Suprapubic skin (tissue), 4 donors: Measurements from ENCODE around the gene NCKAP5.

Experiments used
- EP300 ChIP-seq: sonication (generic); formaldehyde crosslinking; IDR thresholded peaks from one replicate; pipeline ENCODE4 v1.6.1; 2017; ENCODE audit warnings: antibody characterized with exemption
- POLR2A ChIP-seq, 2 donors: fragments of 450-650 bp; IDR thresholded peaks; one replicate each; pipeline ENCODE4 v1.6.1; 2017; ENCODE audit warnings: antibody characterized with exemption in 2 of 2, mild to moderate bottlenecking in 2 of 2, moderate library complexity in 2 of 2
- POLR2AphosphoS5 ChIP-seq, 3 donors: sonication (generic); formaldehyde crosslinking; IDR thresholded peaks; one replicate each; pipeline ENCODE4 v1.6.1; 2017; ENCODE audit warnings: antibody characterized with exemption in 3 of 3
- TF ChIP-seq, protein P1 (sequence below), 2 donors: fragments of 200-600 bp in 1 of 2; fragments of 450-650 bp in 1 of 2; sonication (generic) in 1 of 2; IDR thresholded peaks; one replicate each; pipeline ENCODE4 v1.5.1; 2016 to 2019; ENCODE audit warnings: antibody characterized with exemption in 2 of 2, mild to moderate bottlenecking in 1 of 2, moderate library complexity in 1 of 2

- TF ChIP-seq, protein P1, sequence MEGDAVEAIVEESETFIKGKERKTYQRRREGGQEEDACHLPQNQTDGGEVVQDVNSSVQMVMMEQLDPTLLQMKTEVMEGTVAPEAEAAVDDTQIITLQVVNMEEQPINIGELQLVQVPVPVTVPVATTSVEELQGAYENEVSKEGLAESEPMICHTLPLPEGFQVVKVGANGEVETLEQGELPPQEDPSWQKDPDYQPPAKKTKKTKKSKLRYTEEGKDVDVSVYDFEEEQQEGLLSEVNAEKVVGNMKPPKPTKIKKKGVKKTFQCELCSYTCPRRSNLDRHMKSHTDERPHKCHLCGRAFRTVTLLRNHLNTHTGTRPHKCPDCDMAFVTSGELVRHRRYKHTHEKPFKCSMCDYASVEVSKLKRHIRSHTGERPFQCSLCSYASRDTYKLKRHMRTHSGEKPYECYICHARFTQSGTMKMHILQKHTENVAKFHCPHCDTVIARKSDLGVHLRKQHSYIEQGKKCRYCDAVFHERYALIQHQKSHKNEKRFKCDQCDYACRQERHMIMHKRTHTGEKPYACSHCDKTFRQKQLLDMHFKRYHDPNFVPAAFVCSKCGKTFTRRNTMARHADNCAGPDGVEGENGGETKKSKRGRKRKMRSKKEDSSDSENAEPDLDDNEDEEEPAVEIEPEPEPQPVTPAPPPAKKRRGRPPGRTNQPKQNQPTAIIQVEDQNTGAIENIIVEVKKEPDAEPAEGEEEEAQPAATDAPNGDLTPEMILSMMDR (IDR thresholded peaks at IDR 0.05): no peak
- TF ChIP-seq POLR2A (IDR thresholded peaks at IDR 0.05) (no peak), POLR2AphosphoS5 (IDR thresholded peaks at IDR 0.05) (no peak), EP300 (no peak)
Measured at GRCh38 chr2:132766573-132766972, 801.7 kb downstream of the NCKAP5 start.
